SK-N-SH (cell line): Measurements from ENCODE around the gene SGTA. TPM values are rescaled to one million over a fixed set of nuclear protein-coding genes. Genes with fewer than 3 reads are reported as not detected.

Experiments used
- CTCF ChIA-PET: fragments of 300-600, 350-600 bp; formaldehyde crosslinking; extraction: SDS; loops from one replicate; lab custom pipeline; 2021; lab: Yijun Ruan, JAX
- POLR2A ChIA-PET: fragments of 350-600 bp; sonication (Branson Sonifier 250); formaldehyde crosslinking; extraction: SDS; loops from one replicate; lab custom pipeline; 2020; ENCODE audit warnings: antibody characterized with exemption, inconsistent platforms; lab: Yijun Ruan, JAX
- DNase-seq: peaks from one replicate; pipeline ENCODE4 v3.0.0; 2012
- H2AFZ ChIP-seq: fragments of 200-600 bp; sonication (generic); 2 replicates; pipeline ENCODE4 v1.8.1; 2016; ENCODE audit warnings: antibody characterized with exemption, mild to moderate bottlenecking, low read depth
- H3F3A ChIP-seq: fragments of 200-600 bp; sonication (generic); replicated peaks from 2 replicates; pipeline ENCODE3; 2016; ENCODE audit warnings: antibody characterized with exemption, mild to moderate bottlenecking; ENCODE audit not compliant: insufficient read depth
- H3K27ac ChIP-seq, 2 experiments: fragments of 200-500 bp in 1 of 2; fragments of 200-600 bp in 1 of 2; sonication (Bioruptor generic) in 1 of 2; sonication (generic), shearing (Covaris generic) in 1 of 2; 2 replicates each; pipeline versions ENCODE4 v1.5.1 to v1.6.1; 2014 to 2016; ENCODE audit warnings: low read depth in 2 of 2, inconsistent platforms in 1 of 2, low read length in 1 of 2, mild to moderate bottlenecking in 1 of 2, mixed read lengths in 1 of 2
- H3K27me3 ChIP-seq: fragments of 200-600 bp; sonication (generic), shearing (Covaris generic); 2 replicates; pipeline ENCODE4 v1.6.1; 2016; ENCODE audit warnings: mixed run types; ENCODE audit not compliant: insufficient read depth
- H3K36me3 ChIP-seq, 2 experiments: fragments of 200-500 bp in 1 of 2; fragments of 200-600 bp in 1 of 2; sonication (Bioruptor generic) in 1 of 2; sonication (generic) in 1 of 2; replicated peaks in 1 of 2; 2 replicates each; pipeline versions ENCODE3 to v1.5.1; 2014 to 2016; ENCODE audit warnings: low read length in 1 of 2, mild to moderate bottlenecking in 1 of 2; ENCODE audit not compliant: insufficient read depth in 2 of 2, control insufficient read depth in 1 of 2
- H3K4me1 ChIP-seq, 2 experiments: fragments of 200-500 bp in 1 of 2; fragments of 200-600 bp in 1 of 2; sonication (Bioruptor generic) in 1 of 2; sonication (generic), shearing (Covaris generic) in 1 of 2; 2 replicates each; pipeline versions ENCODE4 v1.5.1 to v1.6.1; 2014 to 2016; ENCODE audit warnings: low read depth in 1 of 2, low read length in 1 of 2, mixed run types in 1 of 2; ENCODE audit not compliant: insufficient read depth in 2 of 2, control insufficient read depth in 1 of 2
- H3K4me2 ChIP-seq: fragments of 200-600 bp; sonication (generic), shearing (Covaris generic); 2 replicates; pipeline ENCODE4 v1.6.1; 2017; ENCODE audit warnings: mixed run types
- H3K4me3 ChIP-seq, 2 experiments: fragments of 200-500 bp in 1 of 2; fragments of 200-600 bp in 1 of 2; sonication (Bioruptor generic) in 1 of 2; sonication (generic), shearing (Covaris generic) in 1 of 2; 2 replicates each; pipeline versions ENCODE4 v1.5.1 to v1.8.1; 2014 to 2016; ENCODE audit warnings: low read depth in 2 of 2, inconsistent platforms in 1 of 2, low read length in 1 of 2, mild to moderate bottlenecking in 1 of 2, mixed read lengths in 1 of 2, moderate library complexity in 1 of 2
- H3K79me2 ChIP-seq: fragments of 200-600 bp; sonication (generic); 2 replicates; pipeline ENCODE4 v1.8.1; 2017; ENCODE audit warnings: mild to moderate bottlenecking; ENCODE audit not compliant: insufficient read depth
- H3K9ac ChIP-seq: fragments of 200-600 bp; sonication (generic); 2 replicates; pipeline ENCODE4 v1.6.1; 2017; ENCODE audit warnings: mixed run types
- H3K9me2 ChIP-seq: fragments of 200-600 bp; sonication (generic); 2 replicates; pipeline ENCODE4 v1.6.1; 2017; ENCODE audit warnings: mixed run types
- H3K9me3 ChIP-seq: fragments of 200-600 bp; sonication (generic); 2 replicates; pipeline ENCODE4 v1.6.1; 2017; ENCODE audit warnings: mixed run types, mild to moderate bottlenecking, moderate library complexity
- H4K20me1 ChIP-seq: fragments of 200-600 bp; sonication (generic); 2 replicates; pipeline ENCODE4 v1.6.1; 2017; ENCODE audit warnings: mild to moderate bottlenecking, mixed run types; ENCODE audit not compliant: insufficient read depth
- CHD2 ChIP-seq: fragments of 150-350 bp; IDR thresholded peaks from 2 replicates; pipeline ENCODE4 v1.6.1; 2018; ENCODE audit warnings: low read length; ENCODE audit not compliant: partially characterized antibody
- CTCF ChIP-seq: fragments of 200-600 bp; sonication (generic); IDR thresholded peaks from 2 replicates; pipeline ENCODE4 v1.6.1; 2017; ENCODE audit warnings: antibody characterized with exemption, mild to moderate bottlenecking, moderate library complexity
- EZH2phosphoT487 ChIP-seq: fragments of 200-600 bp; sonication (generic); IDR thresholded peaks from 2 replicates; pipeline ENCODE4 v1.6.1; 2017; ENCODE audit warnings: low read depth, mixed run types, mild to moderate bottlenecking, antibody characterized with exemption, moderate library complexity, borderline replicate concordance
- FOSL2 ChIP-seq: IDR thresholded peaks from 2 replicates; pipeline ENCODE4 v1.4.0; 2012; ENCODE audit warnings: low read depth, mild to moderate bottlenecking, moderate library complexity, borderline replicate concordance
- FOXJ3 ChIP-seq: sonication (generic); formaldehyde crosslinking; IDR thresholded peaks from 2 replicates; pipeline ENCODE4 v1.5.1; 2020; ENCODE audit warnings: mild to moderate bottlenecking, missing genetic modification reagents
- GABPA ChIP-seq: IDR thresholded peaks from 2 replicates; pipeline ENCODE4 v1.4.0; 2012; ENCODE audit warnings: low read depth, mild to moderate bottlenecking
- GATA2 ChIP-seq: sonication (generic); formaldehyde crosslinking; IDR thresholded peaks from 2 replicates; pipeline ENCODE4 v1.5.0; 2020; ENCODE audit warnings: mild to moderate bottlenecking, missing genetic modification reagents
- JUND ChIP-seq: IDR thresholded peaks from 2 replicates; pipeline ENCODE4 v1.4.0; 2012
- MEF2A ChIP-seq: IDR thresholded peaks from 2 replicates; pipeline ENCODE4 v1.4.0; 2012; ENCODE audit warnings: low read depth, borderline replicate concordance
- MXI1 ChIP-seq: IDR thresholded peaks from 2 replicates; pipeline ENCODE4 v1.6.1; 2012; ENCODE audit warnings: mild to moderate bottlenecking, low read depth, low read length, improper control_type of control experiment
- NRF1 ChIP-seq: IDR thresholded peaks from 2 replicates; pipeline ENCODE4 v1.6.1; 2012; ENCODE audit warnings: low read depth, mild to moderate bottlenecking, low read length
- PBX3 ChIP-seq: IDR thresholded peaks from 2 replicates; pipeline ENCODE4; 2012
- POLR2AphosphoS5 ChIP-seq: IDR thresholded peaks from 2 replicates; pipeline ENCODE4 v1.6.1; 2012; ENCODE audit warnings: low read depth, low read length
- RAD21 ChIP-seq: IDR thresholded peaks from 2 replicates; pipeline ENCODE4 v1.6.1; 2012; ENCODE audit warnings: mild to moderate bottlenecking, low read length
- RCOR1 ChIP-seq: fragments of 150-350 bp; IDR thresholded peaks from 2 replicates; pipeline ENCODE4 v1.6.1; 2017; ENCODE audit warnings: antibody characterized with exemption, low read length
- TCF12 ChIP-seq: IDR thresholded peaks from 2 replicates; pipeline ENCODE4 v1.4.0; 2012
- TEAD4 ChIP-seq: IDR thresholded peaks from 2 replicates; pipeline ENCODE4 v1.4.0; 2012; ENCODE audit warnings: mild to moderate bottlenecking, borderline replicate concordance; ENCODE audit not compliant: insufficient read depth
- WGBS: methylation state at CpG from one replicate; pipeline ENCODE4 v1.1.6; 2017; ENCODE audit warnings: low lambda C conversion rate; 5-methylcytosine and 5-hydroxymethylcytosine counted together
- polyA plus RNA-seq, 3 experiments: library from polyadenylated mRNA; depleted of rRNA; stranded (reverse); fragments of >200 nt; gene quantifications; 2 replicates each; pipeline ENCODE4 v1.2.3, GENCODE V29; 2012
- TF ChIP-seq, protein P1 (sequence below): fragments of 150-350 bp; IDR thresholded peaks from 2 replicates; pipeline ENCODE4 v1.6.1; 2016; ENCODE audit warnings: mild to moderate bottlenecking, low read depth, low read length
- TF ChIP-seq, protein P2 (sequence below): fragments of 150-350 bp; IDR thresholded peaks from 2 replicates; pipeline ENCODE4 v1.6.1; 2017; ENCODE audit warnings: antibody characterized with exemption, low read length, low read depth, borderline replicate concordance

The SGTA gene
- polyA plus RNA-seq, 1 of the 3 experiments (the other 2 are of a cell fraction), result 78.4 TPM

DNA sequence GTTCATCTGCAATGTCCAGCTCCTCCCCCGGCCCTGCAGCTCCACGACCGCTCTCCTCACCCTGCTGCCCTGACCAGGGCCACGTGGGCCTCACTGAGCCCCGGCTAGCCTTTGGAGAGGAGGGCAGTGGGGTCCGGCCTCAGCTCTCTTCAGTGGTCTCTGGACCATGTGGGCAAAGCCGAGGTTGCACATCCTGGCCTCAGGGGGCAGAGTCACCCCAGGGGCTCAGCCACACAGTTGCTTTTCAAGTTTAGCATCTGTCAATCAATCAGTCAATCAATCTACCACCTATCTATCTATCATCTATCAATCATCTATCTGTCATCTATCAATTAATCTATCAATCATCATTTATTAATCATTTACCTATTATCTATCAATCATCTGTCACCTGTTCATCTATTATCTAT, 58.9 kb downstream of the SGTA start:
- ChIA-PET POLR2A (no interaction called here), CTCF (interaction anchor here (1.1 to 2.9 kb wide), 2 partner anchors 15 to 25 kb away, joined by 3 to 14 read pairs; no protein-coding TSS in a partner anchor)
- Histone ChIP-seq H3K79me2 (no peaks in the 10 kb centered on the region), H2AFZ (no peak overlapping the region), H3K9me2 (no peaks in the 10 kb centered on the region), H3K36me3 (no peaks in the 10 kb centered on the region), H3K27me3 (no peaks in the 10 kb centered on the region), H3K4me2 (no peak overlapping the region), H3K9ac (no peak overlapping the region), H4K20me1 (no peaks in the 10 kb centered on the region), H3K27ac (no peak overlapping the region), H3K4me3 (no peak overlapping the region), H3F3A (no peaks in the 10 kb centered on the region), H3K4me1 (peaks cover 15 to 21% of the 10 kb centered on the region in 2 experiments; a peak in 3 of 4 replicates), H3K9me3 (no peaks in the 10 kb centered on the region)
- DNase-seq, result peak; percentile 54
- TF ChIP-seq CHD2, result no peak
- no peak for TF ChIP-seq TCF12
- TF ChIP-seq CTCF, result peak; percentile 18; the same call in 1 of the 2 replicates
- peak; percentile 36 for TF ChIP-seq PBX3
- no CpG with 5 or more reads among the region's 7 CpGs for WGBS

DNA sequence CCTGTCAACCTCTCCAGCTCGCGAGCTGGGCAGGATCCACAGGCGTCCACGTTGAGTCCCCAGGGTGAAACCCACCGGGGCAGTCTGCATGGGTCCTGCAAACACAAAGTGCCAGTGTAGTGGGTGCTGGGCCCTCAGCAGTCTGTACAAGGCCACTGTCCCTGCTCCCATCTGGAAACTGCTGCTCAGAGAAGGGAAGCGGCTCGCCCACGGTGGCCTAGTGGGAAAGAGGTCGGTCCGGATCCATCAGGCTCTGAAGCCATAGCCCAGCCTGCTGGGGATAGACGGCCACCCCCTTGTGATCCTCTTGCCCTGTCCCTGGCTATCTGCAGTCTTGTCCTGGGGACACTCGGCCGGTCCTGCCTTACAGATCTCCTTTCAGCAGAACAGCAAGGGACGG, 59.3 kb downstream of the SGTA start:
- no peak overlapping the region for H3K9ac ChIP-seq
- no peaks in the 10 kb centered on the region for H3K9me3 ChIP-seq
- H2AFZ ChIP-seq, result no peak overlapping the region
- H3K4me1 ChIP-seq, result peaks cover 15 to 21% of the 10 kb centered on the region in 2 experiments; a peak in 3 of 4 replicates
- POLR2A ChIA-PET, result no interaction called here
- no peak for TF ChIP-seq FOSL2
- no peak for TF ChIP-seq CTCF
- TF ChIP-seq NRF1, result no peak
- no peak for TF ChIP-seq TEAD4
- TF ChIP-seq POLR2AphosphoS5, result no peak
- TF ChIP-seq MXI1, result no peak
- no peak for TF ChIP-seq RCOR1
- no peak for TF ChIP-seq MEF2A
- TF ChIP-seq, protein P1, sequence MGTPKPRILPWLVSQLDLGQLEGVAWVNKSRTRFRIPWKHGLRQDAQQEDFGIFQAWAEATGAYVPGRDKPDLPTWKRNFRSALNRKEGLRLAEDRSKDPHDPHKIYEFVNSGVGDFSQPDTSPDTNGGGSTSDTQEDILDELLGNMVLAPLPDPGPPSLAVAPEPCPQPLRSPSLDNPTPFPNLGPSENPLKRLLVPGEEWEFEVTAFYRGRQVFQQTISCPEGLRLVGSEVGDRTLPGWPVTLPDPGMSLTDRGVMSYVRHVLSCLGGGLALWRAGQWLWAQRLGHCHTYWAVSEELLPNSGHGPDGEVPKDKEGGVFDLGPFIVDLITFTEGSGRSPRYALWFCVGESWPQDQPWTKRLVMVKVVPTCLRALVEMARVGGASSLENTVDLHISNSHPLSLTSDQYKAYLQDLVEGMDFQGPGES, result no peak
- no peak for TF ChIP-seq GATA2 (CRISPR knock-in tag)
- TF ChIP-seq GABPA, result no peak
- no peak for TF ChIP-seq JUND
- TF ChIP-seq, protein P2, sequence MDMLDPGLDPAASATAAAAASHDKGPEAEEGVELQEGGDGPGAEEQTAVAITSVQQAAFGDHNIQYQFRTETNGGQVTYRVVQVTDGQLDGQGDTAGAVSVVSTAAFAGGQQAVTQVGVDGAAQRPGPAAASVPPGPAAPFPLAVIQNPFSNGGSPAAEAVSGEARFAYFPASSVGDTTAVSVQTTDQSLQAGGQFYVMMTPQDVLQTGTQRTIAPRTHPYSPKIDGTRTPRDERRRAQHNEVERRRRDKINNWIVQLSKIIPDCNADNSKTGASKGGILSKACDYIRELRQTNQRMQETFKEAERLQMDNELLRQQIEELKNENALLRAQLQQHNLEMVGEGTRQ, result no peak
- no peak for TF ChIP-seq RAD21
- TF ChIP-seq FOXJ3 (CRISPR knock-in tag), result no peak
- TF ChIP-seq EZH2phosphoT487, result no peak
- TF ChIP-seq CHD2, result no peak
- TF ChIP-seq, all 33 proteins: peak for 0
- Histone ChIP-seq H3K27ac (no peak overlapping the region; a peak in 1 of 4 replicates), H3K27me3 (no peaks in the 10 kb centered on the region), H4K20me1 (no peaks in the 10 kb centered on the region), H3F3A (no peaks in the 10 kb centered on the region), H3K79me2 (no peaks in the 10 kb centered on the region), H3K9me2 (no peaks in the 10 kb centered on the region), H3K36me3 (no peaks in the 10 kb centered on the region), H3K4me2 (no peak overlapping the region), H3K4me3 (no peak overlapping the region)
- CTCF ChIA-PET, result interaction anchor here (1.1 to 2.9 kb wide), 3 partner anchors 12 to 26 kb away, joined by 3 to 14 read pairs (median 4); no protein-coding TSS in a partner anchor
- 93% methylated on average over 3 of the region's 14 CpGs for WGBS
- DNase-seq, result no peak
